Stimulated activated naive CD4-positive, alpha-beta T cell (primary cell): ENCODE data around the gene PLAC8.
"Not testable (repeated sequence)": the region's sequence is repeated elsewhere in the genome, so short reads cannot be mapped to it uniquely, and the experiment has no call there.

Experiments used
- DNase-seq, 6 experiments: peaks; one replicate each; lab custom pipeline; 2025; lab: John Stamatoyannopoulos, UW

PLAC8 gene

DNA sequence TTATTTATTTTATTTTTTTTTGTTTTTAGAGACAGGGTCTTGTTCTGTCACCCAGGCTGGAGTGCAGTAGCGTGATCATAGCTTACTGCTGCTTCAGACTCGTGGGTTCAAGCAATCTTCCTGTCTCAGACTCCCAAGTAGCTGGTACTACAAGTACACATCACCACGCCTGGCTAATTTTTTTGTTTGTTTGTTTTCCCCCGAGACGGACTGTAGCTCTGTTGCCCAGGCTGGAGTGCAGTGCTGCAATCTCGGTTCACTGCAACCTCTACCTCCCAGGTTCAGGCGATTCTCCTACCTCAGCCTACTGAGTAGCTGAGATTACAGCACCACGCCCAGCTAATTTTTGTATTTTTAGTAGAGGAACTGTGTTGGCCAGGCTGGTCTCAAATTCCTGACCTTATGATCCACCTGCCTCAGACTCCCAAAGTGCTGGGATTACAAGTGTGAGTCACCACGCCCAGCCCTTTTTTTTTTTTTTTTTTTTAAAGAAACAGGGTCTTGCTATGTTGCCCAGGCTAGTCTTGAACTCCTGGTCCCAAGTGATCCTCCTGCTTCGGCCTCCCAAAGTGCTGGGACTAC lies 47.4 kb downstream of the PLAC8 start:
- no peak for DNase-seq

DNA sequence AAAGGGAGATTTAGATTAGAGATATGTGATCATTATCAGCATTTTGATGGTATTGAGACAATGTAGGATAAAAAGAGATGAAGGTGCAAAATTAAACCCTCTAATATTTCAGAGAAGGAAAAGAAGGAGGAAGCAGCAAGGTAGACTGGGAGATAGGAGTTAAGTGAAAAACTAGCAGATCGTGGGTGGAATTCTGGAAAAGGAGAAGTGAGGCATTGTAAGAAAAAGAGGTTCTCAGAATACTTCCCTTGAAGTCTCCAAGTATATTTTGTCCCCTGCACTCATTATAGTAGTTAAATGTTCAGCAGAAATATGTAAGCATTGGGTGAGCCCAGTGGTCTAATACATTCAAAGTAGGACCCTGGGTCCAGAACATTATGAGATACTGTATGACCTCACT lies 49.3 kb downstream of the PLAC8 start:
- DNase-seq = no peak

DNA sequence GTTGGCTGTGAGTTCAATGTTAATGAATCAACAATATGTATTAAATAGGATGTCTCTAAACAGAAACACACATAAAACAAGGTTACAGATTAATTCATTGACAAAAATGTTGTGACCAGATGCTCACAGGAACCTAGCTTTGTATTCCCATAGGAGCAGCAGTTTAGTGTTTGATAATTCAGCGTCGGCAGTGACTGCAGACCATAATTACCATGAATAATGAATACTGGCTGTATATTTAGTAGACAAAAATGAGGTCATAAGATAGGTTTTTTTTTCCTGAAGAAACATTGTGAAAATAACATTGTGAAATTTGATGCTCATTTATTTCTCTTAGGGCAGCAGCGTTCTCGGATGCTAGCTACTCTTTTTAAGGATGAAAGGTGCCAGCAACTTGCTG lies 51.8 kb downstream of the PLAC8 start:
- DNase-seq = no peak

DNA sequence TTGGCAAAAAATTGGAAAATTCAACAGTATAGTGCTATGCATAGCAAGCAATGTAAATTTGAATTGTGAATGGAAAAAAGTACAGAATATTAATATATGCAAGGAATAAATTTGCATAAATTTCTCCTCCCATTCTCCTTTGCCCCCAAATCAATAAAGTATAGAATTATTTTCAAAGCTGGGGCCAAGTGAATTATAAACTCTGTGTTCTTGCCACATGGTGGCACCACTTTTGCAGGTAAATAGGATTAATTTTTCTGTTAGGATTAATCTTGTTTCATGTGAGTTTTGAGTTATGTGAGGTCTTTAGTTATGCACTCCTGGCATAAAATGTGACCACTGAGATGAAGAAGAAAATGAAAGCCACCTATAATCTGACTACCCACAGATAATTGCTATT lies 59.6 kb downstream of the PLAC8 start:
- peak in 2 of 6 experiments; percentile 12 to 19 for DNase-seq

DNA sequence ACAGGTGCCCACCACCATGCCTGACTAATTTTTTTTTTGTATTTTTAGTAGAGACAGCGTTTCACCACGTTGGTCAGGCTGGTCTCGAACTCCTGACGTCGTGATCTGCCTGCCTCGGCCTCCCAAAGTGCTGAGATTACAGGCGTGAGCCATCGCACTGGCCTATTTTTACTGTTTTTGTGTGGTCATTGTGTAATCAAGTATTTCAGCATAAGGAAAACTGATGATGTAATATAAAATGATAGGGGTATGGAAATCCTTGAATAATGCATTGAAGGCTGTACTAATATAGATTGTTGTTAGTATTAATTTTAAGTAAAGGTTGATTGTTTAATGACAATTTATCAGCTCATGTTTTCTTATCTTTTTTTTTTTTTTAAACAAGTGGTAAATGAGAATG lies 65.7 kb downstream of the PLAC8 start:
- DNase-seq = not testable (repeated sequence)

DNA sequence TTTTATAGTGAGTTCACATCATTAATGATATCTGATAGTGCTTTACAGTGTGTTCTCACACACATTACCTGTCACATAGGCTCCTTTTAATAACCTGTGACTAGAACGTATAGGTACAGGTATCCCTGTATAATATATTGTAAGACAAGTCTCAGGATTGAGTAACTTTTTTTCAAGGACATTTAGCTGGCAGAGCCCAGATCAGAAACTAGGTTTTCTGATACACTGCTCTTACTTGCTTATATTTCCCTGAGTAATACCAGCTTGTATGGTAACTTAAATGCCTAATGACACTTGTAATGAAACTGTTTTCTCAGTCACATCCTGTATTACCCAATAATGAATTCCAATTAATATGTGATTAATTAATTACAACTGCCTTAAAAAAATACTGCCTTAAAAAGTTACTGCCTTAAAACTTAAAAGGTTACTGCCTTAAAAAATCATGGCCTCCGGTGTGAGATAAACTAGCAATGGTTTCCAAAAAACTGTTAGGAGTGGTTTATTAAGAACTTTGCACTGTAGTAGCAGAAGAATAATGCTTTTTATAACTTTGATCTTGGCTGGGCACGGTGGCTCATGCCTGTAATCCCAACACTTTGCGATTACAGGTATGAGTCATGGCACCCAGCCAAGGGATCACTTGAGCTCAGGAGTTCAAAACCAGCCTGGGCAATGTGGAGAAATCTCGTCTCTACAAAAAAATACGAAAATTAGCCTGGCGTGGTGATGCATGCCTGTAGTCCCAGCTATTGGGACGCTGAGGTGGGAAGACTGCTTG lies 67.6 kb downstream of the PLAC8 start:
- no peak for DNase-seq

DNA sequence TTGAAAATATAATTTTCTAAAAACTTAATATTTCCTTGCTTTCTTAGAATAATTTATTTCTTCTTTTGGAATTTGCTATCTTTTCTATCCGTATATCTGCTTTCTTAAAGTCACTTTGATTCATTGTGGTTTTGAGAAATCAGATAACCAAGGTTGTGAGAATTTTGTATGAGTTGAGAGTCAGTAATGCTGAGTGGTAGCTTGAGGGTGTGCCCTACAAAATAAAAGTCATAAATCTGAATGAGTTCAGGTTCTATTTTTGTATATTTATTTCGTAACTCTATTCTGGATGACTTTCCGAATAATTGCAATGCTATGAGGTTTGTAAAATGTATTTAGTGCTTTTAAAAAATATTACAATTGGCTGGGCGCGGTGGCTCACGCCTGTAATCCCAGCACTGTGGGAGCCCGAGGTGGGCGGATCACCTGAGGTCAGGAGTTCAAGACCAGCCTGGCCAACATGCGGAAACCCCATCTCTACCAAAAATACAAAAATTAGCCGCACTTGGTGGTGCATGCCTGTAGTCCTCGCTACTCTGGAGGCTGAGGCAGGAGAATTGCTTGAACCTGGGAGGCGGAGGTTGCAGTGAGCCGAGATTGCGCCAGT lies 70.6 kb downstream of the PLAC8 start:
- DNase-seq = no peak

DNA sequence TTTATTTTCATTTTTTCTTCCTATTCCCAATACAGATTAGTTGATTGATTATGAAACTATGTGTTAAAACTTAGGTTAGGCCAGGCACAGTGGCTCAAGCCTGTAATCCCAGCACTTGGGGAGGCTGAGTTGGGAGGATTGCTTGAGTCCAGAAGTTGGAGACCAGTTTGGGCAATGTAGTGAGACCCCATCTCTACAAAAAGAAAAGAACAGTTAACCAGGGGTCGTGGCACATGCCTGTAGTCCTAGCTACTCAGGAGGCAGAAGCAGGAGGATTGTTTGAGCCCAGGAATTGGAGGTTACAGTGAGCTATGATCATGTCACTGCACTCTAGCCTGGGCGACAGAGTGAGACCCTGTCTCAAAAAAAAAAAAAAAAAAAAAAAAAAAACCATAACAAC lies 71.4 kb downstream of the PLAC8 start:
- not testable (repeated sequence) for DNase-seq

DNA sequence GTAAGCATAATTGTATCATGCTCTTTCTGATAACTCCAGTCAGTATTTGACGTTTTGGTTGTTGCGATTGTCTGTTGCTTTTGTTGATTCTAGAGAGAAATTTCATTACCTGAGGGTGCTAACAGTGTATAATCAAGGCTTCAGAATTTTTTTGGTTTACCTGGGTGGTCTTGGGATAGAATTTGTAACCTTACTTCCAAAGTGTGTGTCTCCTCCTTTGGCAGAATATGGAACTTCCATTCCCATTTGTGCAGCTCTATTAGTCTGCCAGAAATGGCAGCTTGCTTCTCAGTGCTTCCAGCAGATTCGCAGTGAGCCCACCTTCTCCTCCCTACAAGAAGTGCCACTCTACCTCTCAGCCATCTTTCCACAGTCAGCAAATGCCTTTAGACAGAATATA lies 74.3 kb downstream of the PLAC8 start:
- DNase-seq = no peak
